Mammary epithelial cell (primary cell): ENCODE measurements around the gene LINGO4.

Source experiments
- EZH2 ChIP-seq: IDR thresholded peaks from 2 replicates; pipeline ENCODE4 v1.6.1; 2012; ENCODE audit warnings: low read length, inconsistent platforms, borderline replicate concordance
- TF ChIP-seq, protein P1 (sequence below), 2 donors: IDR thresholded peaks in 1 of 2; conservative IDR thresholded peaks in 1 of 2; 2 replicates each; pipeline ENCODE4 v1.5.1; 2011 to 2012; ENCODE audit warnings: inconsistent platforms in 2 of 2, low read length in 2 of 2, mild to moderate bottlenecking in 2 of 2, control low read depth in 1 of 2, low read depth in 1 of 2; ENCODE audit not compliant: insufficient read depth in 1 of 2; ENCODE audit errors: extremely low read depth in 1 of 2

DNA sequence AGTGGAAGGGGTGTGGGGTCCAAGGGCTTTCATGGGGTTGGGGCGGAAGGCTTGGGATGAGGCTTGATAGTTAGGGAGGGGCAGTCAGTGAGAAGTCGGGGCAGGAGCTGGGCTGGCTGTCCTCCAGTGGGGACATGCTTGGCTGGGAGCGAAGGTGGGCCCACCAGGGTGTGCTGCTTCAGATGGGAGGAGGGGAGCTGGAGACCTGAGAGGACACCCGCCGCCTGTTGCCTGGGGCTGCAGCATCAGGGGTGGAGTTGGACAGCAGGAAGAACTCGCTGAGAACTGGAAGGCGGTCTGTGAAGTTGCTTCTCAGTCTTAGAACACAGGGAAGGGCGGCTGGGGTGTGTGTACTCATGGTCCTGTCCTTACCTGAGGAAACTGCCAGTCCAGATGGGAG is 46.7 kb upstream of the LINGO4 start:
- TF ChIP-seq, protein P1, sequence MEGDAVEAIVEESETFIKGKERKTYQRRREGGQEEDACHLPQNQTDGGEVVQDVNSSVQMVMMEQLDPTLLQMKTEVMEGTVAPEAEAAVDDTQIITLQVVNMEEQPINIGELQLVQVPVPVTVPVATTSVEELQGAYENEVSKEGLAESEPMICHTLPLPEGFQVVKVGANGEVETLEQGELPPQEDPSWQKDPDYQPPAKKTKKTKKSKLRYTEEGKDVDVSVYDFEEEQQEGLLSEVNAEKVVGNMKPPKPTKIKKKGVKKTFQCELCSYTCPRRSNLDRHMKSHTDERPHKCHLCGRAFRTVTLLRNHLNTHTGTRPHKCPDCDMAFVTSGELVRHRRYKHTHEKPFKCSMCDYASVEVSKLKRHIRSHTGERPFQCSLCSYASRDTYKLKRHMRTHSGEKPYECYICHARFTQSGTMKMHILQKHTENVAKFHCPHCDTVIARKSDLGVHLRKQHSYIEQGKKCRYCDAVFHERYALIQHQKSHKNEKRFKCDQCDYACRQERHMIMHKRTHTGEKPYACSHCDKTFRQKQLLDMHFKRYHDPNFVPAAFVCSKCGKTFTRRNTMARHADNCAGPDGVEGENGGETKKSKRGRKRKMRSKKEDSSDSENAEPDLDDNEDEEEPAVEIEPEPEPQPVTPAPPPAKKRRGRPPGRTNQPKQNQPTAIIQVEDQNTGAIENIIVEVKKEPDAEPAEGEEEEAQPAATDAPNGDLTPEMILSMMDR (conservative IDR thresholded peaks at IDR 0.05 in 1 of 2, IDR thresholded peaks at IDR 0.05 in 1 of 2; ENCODE audit: extremely low read depth in 1 of 2, insufficient read depth in 1 of 2, low read depth in 1 of 2, low read length in 2 of 2), result no peak
- TF ChIP-seq EZH2, result no peak
